SK-N-SH (cell line): ENCODE measurements around the gene CNGA4. TPM values are rescaled to one million over a fixed set of nuclear protein-coding genes. Genes with fewer than 3 reads are reported as not detected.

ENCODE experiments used
- CTCF ChIA-PET: fragments of 300-600, 350-600 bp; formaldehyde crosslinking; extraction: SDS; loops from one replicate; lab custom pipeline; 2021; lab: Yijun Ruan, JAX
- POLR2A ChIA-PET: fragments of 350-600 bp; sonication (Branson Sonifier 250); formaldehyde crosslinking; extraction: SDS; loops from one replicate; lab custom pipeline; 2020; ENCODE audit warnings: antibody characterized with exemption, inconsistent platforms; lab: Yijun Ruan, JAX
- DNase-seq: peaks from one replicate; pipeline ENCODE4 v3.0.0; 2012
- H2AFZ ChIP-seq: fragments of 200-600 bp; sonication (generic); 2 replicates; pipeline ENCODE4 v1.8.1; 2016; ENCODE audit warnings: antibody characterized with exemption, mild to moderate bottlenecking, low read depth
- H3F3A ChIP-seq: fragments of 200-600 bp; sonication (generic); replicated peaks from 2 replicates; pipeline ENCODE3; 2016; ENCODE audit warnings: antibody characterized with exemption, mild to moderate bottlenecking; ENCODE audit not compliant: insufficient read depth
- H3K27ac ChIP-seq, 2 experiments: fragments of 200-500 bp in 1 of 2; fragments of 200-600 bp in 1 of 2; sonication (Bioruptor generic) in 1 of 2; sonication (generic), shearing (Covaris generic) in 1 of 2; 2 replicates each; pipeline versions ENCODE4 v1.5.1 to v1.6.1; 2014 to 2016; ENCODE audit warnings: low read depth in 2 of 2, inconsistent platforms in 1 of 2, low read length in 1 of 2, mild to moderate bottlenecking in 1 of 2, mixed read lengths in 1 of 2
- H3K27me3 ChIP-seq: fragments of 200-600 bp; sonication (generic), shearing (Covaris generic); 2 replicates; pipeline ENCODE4 v1.6.1; 2016; ENCODE audit warnings: mixed run types; ENCODE audit not compliant: insufficient read depth
- H3K36me3 ChIP-seq, 2 experiments: fragments of 200-500 bp in 1 of 2; fragments of 200-600 bp in 1 of 2; sonication (Bioruptor generic) in 1 of 2; sonication (generic) in 1 of 2; replicated peaks in 1 of 2; 2 replicates each; pipeline versions ENCODE3 to v1.5.1; 2014 to 2016; ENCODE audit warnings: low read length in 1 of 2, mild to moderate bottlenecking in 1 of 2; ENCODE audit not compliant: insufficient read depth in 2 of 2, control insufficient read depth in 1 of 2
- H3K4me1 ChIP-seq, 2 experiments: fragments of 200-500 bp in 1 of 2; fragments of 200-600 bp in 1 of 2; sonication (Bioruptor generic) in 1 of 2; sonication (generic), shearing (Covaris generic) in 1 of 2; 2 replicates each; pipeline versions ENCODE4 v1.5.1 to v1.6.1; 2014 to 2016; ENCODE audit warnings: low read depth in 1 of 2, low read length in 1 of 2, mixed run types in 1 of 2; ENCODE audit not compliant: insufficient read depth in 2 of 2, control insufficient read depth in 1 of 2
- H3K4me2 ChIP-seq: fragments of 200-600 bp; sonication (generic), shearing (Covaris generic); 2 replicates; pipeline ENCODE4 v1.6.1; 2017; ENCODE audit warnings: mixed run types
- H3K4me3 ChIP-seq, 2 experiments: fragments of 200-500 bp in 1 of 2; fragments of 200-600 bp in 1 of 2; sonication (Bioruptor generic) in 1 of 2; sonication (generic), shearing (Covaris generic) in 1 of 2; 2 replicates each; pipeline versions ENCODE4 v1.5.1 to v1.8.1; 2014 to 2016; ENCODE audit warnings: low read depth in 2 of 2, inconsistent platforms in 1 of 2, low read length in 1 of 2, mild to moderate bottlenecking in 1 of 2, mixed read lengths in 1 of 2, moderate library complexity in 1 of 2
- H3K79me2 ChIP-seq: fragments of 200-600 bp; sonication (generic); 2 replicates; pipeline ENCODE4 v1.8.1; 2017; ENCODE audit warnings: mild to moderate bottlenecking; ENCODE audit not compliant: insufficient read depth
- H3K9ac ChIP-seq: fragments of 200-600 bp; sonication (generic); 2 replicates; pipeline ENCODE4 v1.6.1; 2017; ENCODE audit warnings: mixed run types
- H3K9me2 ChIP-seq: fragments of 200-600 bp; sonication (generic); 2 replicates; pipeline ENCODE4 v1.6.1; 2017; ENCODE audit warnings: mixed run types
- H3K9me3 ChIP-seq: fragments of 200-600 bp; sonication (generic); 2 replicates; pipeline ENCODE4 v1.6.1; 2017; ENCODE audit warnings: mixed run types, mild to moderate bottlenecking, moderate library complexity
- H4K20me1 ChIP-seq: fragments of 200-600 bp; sonication (generic); 2 replicates; pipeline ENCODE4 v1.6.1; 2017; ENCODE audit warnings: mild to moderate bottlenecking, mixed run types; ENCODE audit not compliant: insufficient read depth
- CHD2 ChIP-seq: fragments of 150-350 bp; IDR thresholded peaks from 2 replicates; pipeline ENCODE4 v1.6.1; 2018; ENCODE audit warnings: low read length; ENCODE audit not compliant: partially characterized antibody
- FOXJ3 ChIP-seq: sonication (generic); formaldehyde crosslinking; IDR thresholded peaks from 2 replicates; pipeline ENCODE4 v1.5.1; 2020; ENCODE audit warnings: mild to moderate bottlenecking, missing genetic modification reagents
- GATA2 ChIP-seq: sonication (generic); formaldehyde crosslinking; IDR thresholded peaks from 2 replicates; pipeline ENCODE4 v1.5.0; 2020; ENCODE audit warnings: mild to moderate bottlenecking, missing genetic modification reagents
- MEF2A ChIP-seq: IDR thresholded peaks from 2 replicates; pipeline ENCODE4 v1.4.0; 2012; ENCODE audit warnings: low read depth, borderline replicate concordance
- NRF1 ChIP-seq: IDR thresholded peaks from 2 replicates; pipeline ENCODE4 v1.6.1; 2012; ENCODE audit warnings: low read depth, mild to moderate bottlenecking, low read length
- PBX3 ChIP-seq: IDR thresholded peaks from 2 replicates; pipeline ENCODE4; 2012
- SMC3 ChIP-seq: IDR thresholded peaks from 2 replicates; pipeline ENCODE4 v1.6.1; 2012; ENCODE audit warnings: low read depth, low read length, improper control_type of control experiment
- TAF1 ChIP-seq: IDR thresholded peaks from 2 replicates; pipeline ENCODE4 v1.6.1; 2012; ENCODE audit warnings: low read depth, mild to moderate bottlenecking, low read length, moderate library complexity, borderline replicate concordance
- WGBS: methylation state at CpG from one replicate; pipeline ENCODE4 v1.1.6; 2017; ENCODE audit warnings: low lambda C conversion rate; 5-methylcytosine and 5-hydroxymethylcytosine counted together
- polyA plus RNA-seq, 3 experiments: library from polyadenylated mRNA; depleted of rRNA; stranded (reverse); fragments of >200 nt; gene quantifications; 2 replicates each; pipeline ENCODE4 v1.2.3, GENCODE V29; 2012

CNGA4 gene
- polyA plus RNA-seq, 1 of the 3 experiments (the other 2 are of a cell fraction) = 0.13 TPM

- CTCF ChIA-PET = interaction anchor here (0.6 to 2.9 kb wide), 9 partner anchors 10 to 1872 kb away, joined by 3 to 12 read pairs (median 3); no protein-coding TSS in a partner anchor
- 16% methylated on average over 3 of the region's 3 CpGs for WGBS
- H3K4me1 ChIP-seq = peaks cover 0 to 10% of the 10 kb centered on the region in 2 experiments; a peak in 1 of 4 replicates
- H3K4me3 ChIP-seq = no peak overlapping the region
- H3K27me3 ChIP-seq = peaks cover 59% of the 10 kb centered on the region
- no peaks in the 10 kb centered on the region for H3K79me2 ChIP-seq
- H2AFZ ChIP-seq = no peak overlapping the region
- H3K9me2 ChIP-seq = no peaks in the 10 kb centered on the region
- TF ChIP-seq TAF1 = no peak
- no peak for TF ChIP-seq GATA2 (CRISPR knock-in tag)
- no peak for TF ChIP-seq MEF2A
- H3F3A ChIP-seq = no peaks in the 10 kb centered on the region
- no peak overlapping the region for H3K9ac ChIP-seq
- H3K4me2 ChIP-seq = peak overlapping the region; percentile 71; the same call in 1 of the 2 replicates
- H4K20me1 ChIP-seq = no peaks in the 10 kb centered on the region
- no peaks in the 10 kb centered on the region for H3K36me3 ChIP-seq
- H3K9me3 ChIP-seq = no peaks in the 10 kb centered on the region
- POLR2A ChIA-PET = no interaction called here
- no peak for DNase-seq
- H3K27ac ChIP-seq = no peak overlapping the region
These were observed 19.3 kb downstream of the CNGA4 start for GRCh38 chr11:6258141-6258540.

- 5% methylated on average over 10 of the region's 16 CpGs for WGBS
- DNase-seq = no peak
- Histone ChIP-seq H3K27ac (no peak overlapping the region), H3K4me2 (peak overlapping the region; percentile 71), H3K9me3 (no peaks in the 10 kb centered on the region), H3K4me1 (peaks cover 0 to 10% of the 10 kb centered on the region in 2 experiments; a peak in 1 of 4 replicates), H2AFZ (no peak overlapping the region), H3K27me3 (peaks cover 63% of the 10 kb centered on the region), H4K20me1 (no peaks in the 10 kb centered on the region), H3K36me3 (no peaks in the 10 kb centered on the region), H3K4me3 (peak overlapping the region in 1 of 2 experiments; percentile 4; a peak in 1 of 4 replicates), H3K9ac (no peak overlapping the region), H3K9me2 (no peaks in the 10 kb centered on the region), H3F3A (no peaks in the 10 kb centered on the region), H3K79me2 (no peaks in the 10 kb centered on the region)
- ChIA-PET POLR2A (no interaction called here), CTCF (interaction anchor here (0.6 to 2.9 kb wide), 12 partner anchors 10 to 1872 kb away, joined by 3 to 12 read pairs (median 4); no protein-coding TSS in a partner anchor)
- TF ChIP-seq FOXJ3 = no peak
- no peak for TF ChIP-seq CHD2
These were observed 19.7 kb downstream of the CNGA4 start for GRCh38 chr11:6258571-6259081.

GRCh38 chr11:6260207-6260726 is 21.4 kb downstream of the CNGA4 start:
- ChIA-PET POLR2A (interaction anchor here (1.0 kb wide), 1 partner anchor 8 kb away, joined by 3 read pairs; no protein-coding TSS in a partner anchor), CTCF (interaction anchor here (0.9 to 3.7 kb wide), 7 partner anchors 8 to 119 kb away, joined by 3 to 37 read pairs (median 6); no protein-coding TSS in a partner anchor)
- Histone ChIP-seq H2AFZ (no peak overlapping the region), H3K36me3 (no peaks in the 10 kb centered on the region), H3K4me2 (no peak overlapping the region), H3K9me2 (no peaks in the 10 kb centered on the region), H3F3A (no peaks in the 10 kb centered on the region), H3K4me3 (no peak overlapping the region), H3K27ac (no peak overlapping the region), H3K79me2 (no peaks in the 10 kb centered on the region), H3K9me3 (no peaks in the 10 kb centered on the region), H4K20me1 (no peaks in the 10 kb centered on the region), H3K4me1 (peaks cover 0 to 10% of the 10 kb centered on the region in 2 experiments; a peak in 1 of 4 replicates), H3K9ac (no peak overlapping the region), H3K27me3 (peaks cover 64% of the 10 kb centered on the region)
- TF ChIP-seq GATA2 (CRISPR knock-in tag) (no peak), NRF1 (no peak), PBX3 (no peak), SMC3 (no peak)
- no peak for DNase-seq
- 21% methylated on average over 5 of the region's 5 CpGs for WGBS
